Activated CD4-positive, CD25-positive, alpha-beta regulatory T cell (primary cell): ENCODE measurements around the gene NCKAP5.

ENCODE experiments used
- DNase-seq, 4 experiments: peaks; one replicate each; lab custom pipeline; 2025; lab: John Stamatoyannopoulos, UW

The NCKAP5 gene

GRCh38 chr2:132804051-132804450 lies 764.2 kb downstream of the NCKAP5 start:
- no peak for DNase-seq

- no peak for DNase-seq
Measured at GRCh38 chr2:132798341-132798740, 769.9 kb downstream of the NCKAP5 start.

DNA sequence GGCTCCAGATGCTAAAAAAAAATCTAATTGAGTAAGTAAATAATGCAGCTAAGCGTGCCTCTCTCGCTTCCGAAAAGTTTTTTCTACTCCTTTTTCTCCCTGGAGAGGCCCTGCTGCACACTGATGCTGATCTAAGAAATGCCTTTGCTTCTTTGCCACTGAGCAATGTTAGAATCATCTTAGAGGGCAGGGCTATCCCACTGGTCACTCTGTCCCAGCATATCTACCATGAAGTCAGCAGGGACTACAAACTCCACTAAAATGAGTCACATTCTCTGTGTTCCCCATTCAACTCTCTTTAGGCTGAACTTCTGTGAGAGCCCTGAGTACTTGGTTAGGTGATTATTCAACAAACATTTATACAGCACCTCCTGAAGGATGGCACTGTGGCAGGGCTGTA lies 770.7 kb downstream of the NCKAP5 start:
- no peak for DNase-seq

DNA sequence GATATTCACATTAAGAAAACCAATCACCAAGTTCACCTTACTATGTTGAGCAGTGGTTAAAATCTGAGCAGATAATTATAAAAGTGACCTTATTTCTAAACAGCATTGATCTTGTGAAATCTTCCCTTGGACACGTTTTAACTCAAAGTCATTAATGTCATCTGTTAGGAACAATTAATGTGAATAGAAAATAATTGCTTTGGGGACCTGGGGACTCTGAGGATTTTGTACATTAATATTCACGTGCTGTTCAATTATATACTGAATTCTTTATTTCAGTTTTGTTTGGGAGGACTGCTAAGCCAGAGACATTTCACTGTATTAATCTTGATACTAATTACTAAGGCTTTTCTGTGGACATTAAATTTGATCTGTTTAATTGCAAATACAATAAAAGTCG lies 771.2 kb downstream of the NCKAP5 start:
- no peak for DNase-seq

GRCh38 chr2:132795220-132795619 lies 773.0 kb downstream of the NCKAP5 start:
- no peak for DNase-seq

DNA sequence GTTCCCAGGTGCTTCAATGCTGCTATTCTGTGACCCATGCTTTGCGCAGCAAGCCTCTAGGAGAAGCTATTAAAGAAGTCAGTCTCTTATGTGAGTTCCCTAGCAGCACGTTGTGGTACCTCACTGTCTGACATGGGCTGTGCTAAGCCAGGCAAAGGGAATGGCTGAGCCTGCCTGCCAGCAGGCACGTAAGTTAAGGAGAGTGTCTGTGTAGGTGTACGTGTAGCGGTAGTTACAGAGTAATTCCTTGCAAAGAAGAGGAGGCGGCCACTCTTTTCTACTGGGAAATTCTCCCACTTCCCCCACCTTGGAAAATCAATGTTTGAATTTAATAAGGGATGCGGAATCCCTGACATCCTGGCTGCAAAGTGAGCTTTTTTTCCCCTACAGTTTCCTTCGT lies 774.7 kb downstream of the NCKAP5 start:
- no peak for DNase-seq

- DNase-seq: no peak
Measured at GRCh38 chr2:132790207-132790785, 778.0 kb downstream of the NCKAP5 start.

GRCh38 chr2:132789066-132789465 lies 779.2 kb downstream of the NCKAP5 start:
- no peak for DNase-seq

DNA sequence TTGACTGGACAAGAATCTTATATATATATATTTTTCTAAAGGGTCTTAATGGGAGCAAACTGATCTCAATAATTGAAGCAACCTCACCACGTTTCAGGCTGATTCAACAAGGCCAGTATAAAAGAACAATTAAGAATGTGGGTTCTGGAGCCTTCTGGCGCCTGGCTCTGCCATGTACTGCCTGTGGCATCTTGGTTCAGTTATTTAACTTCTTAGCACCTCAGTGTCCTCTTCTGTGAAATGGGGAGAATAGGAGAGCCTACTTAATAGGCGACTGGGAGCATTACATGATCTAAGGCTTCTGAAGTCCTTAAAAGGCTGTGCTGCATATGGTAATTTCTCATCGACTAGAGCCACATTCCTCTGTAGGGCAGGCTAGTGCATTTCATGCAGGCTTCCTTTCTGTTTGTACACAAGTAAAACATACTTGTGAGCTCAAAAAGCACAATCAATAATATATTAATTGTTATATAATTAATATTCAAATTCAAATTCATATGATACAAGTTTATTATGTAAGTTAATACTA lies 779.9 kb downstream of the NCKAP5 start:
- no peak for DNase-seq

- DNase-seq: no peak
Measured at GRCh38 chr2:132783883-132784282, 784.4 kb downstream of the NCKAP5 start.

GRCh38 chr2:132782176-132782783 lies 786.0 kb downstream of the NCKAP5 start:
- DNase-seq: no peak

- no peak for DNase-seq
Measured at GRCh38 chr2:132780651-132781050, 787.6 kb downstream of the NCKAP5 start.

DNA sequence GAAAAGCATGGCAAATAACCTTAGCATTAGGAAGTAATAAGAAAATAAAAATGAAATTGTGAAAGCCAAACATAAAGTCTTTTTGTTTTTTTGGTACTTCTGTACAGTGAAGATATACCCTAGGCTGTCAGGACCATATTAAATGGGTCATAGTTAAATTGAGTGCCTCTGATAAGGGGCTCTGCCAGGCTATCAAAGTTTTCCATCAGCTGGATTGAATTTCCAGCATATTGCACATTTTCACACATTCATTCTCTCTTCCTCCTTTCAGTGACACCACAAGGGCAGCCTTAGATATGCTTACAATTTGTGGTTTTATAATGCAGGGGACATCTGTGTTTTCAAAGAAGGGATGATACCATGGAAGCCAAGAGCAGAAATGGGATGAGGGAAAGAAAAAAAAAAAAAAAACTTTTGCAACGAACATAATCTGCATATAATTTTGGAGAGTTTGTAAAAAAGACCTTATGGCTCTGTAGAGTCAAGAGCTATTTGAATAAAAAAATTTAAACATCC lies 789.0 kb downstream of the NCKAP5 start:
- no peak for DNase-seq

DNA sequence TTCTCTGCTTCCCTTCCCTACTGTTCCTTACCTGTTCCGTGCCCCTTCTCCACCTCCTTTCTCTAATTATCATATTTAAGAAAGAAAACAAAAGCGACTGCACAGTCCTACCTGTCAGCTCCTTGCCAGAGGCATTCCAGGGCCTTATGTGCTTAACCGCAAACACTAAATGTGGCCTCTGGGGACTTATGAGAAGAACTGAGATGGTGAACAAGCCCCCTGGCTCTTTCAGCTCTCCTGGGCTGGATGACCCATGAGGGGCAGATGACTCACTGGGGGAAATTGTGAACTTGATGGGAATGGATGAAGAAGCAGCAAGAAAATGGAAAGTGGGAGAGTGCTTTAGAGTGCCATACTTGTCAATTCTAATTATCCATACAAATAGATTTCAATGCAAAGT lies 792.0 kb downstream of the NCKAP5 start:
- DNase-seq: no peak

DNA sequence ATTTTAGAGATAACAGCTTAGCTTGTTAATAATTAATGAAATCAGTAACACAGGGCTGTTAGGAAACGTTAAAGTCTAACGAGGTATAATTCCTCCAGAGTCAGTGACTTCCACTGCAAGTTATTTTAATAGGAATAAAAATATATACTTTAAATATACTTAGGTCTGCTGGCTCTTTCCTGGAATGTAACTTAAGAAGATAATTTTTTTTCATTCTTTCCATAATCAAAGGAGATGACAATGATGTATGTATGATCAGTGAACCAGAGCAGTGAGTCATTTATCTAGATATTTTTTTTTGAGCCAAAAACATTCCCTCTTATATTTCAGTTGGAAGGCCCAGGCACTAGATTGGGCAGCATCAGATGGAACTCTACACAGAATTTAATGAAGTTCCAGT lies 794.1 kb downstream of the NCKAP5 start:
- DNase-seq: no peak

- no peak for DNase-seq
Measured at GRCh38 chr2:132773331-132773730, 794.9 kb downstream of the NCKAP5 start.

DNA sequence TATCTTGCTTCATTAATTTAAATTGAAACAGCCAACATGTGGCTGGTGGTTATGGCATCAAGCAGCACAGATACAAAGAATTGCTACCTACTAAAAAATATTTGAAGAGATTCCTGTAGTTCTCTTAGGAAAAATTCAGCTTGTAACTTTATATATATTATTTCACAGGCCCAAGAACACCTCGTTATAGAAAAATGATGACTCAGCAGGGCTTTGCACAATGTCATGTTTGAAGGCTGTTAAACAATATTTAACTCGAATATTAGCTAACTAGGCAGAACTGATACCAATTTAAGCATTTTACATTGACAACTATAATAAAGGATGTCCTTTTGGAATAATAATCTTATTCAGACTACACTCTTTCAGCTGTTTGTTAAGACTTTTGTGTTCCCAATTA lies 795.9 kb downstream of the NCKAP5 start:
- no peak for DNase-seq

GRCh38 chr2:132766573-132766972 lies 801.7 kb downstream of the NCKAP5 start:
- no peak for DNase-seq

- DNase-seq: no peak
Measured at GRCh38 chr2:132761437-132761836, 806.8 kb downstream of the NCKAP5 start.

GRCh38 chr2:132760971-132761370 lies 807.3 kb downstream of the NCKAP5 start:
- DNase-seq: no peak

DNA sequence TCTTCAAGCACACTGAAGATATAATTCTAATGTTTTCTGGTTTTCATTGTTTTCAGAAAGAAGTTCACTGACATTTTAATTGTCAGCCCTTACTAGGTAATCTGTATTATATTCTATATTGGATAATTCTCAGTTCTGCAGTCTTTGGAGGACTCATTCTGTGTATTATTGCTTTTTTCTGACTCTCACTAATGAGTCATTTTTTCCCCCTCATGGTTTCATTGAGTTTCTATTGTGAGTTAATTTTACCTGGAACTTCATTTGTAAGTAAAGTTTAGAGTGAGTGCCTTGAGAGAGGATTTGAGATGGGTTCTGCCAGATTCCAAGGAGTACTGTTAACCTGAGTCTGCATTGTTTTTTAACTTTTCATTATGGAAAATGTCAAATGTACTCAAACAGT lies 807.9 kb downstream of the NCKAP5 start:
- DNase-seq: no peak

DNA sequence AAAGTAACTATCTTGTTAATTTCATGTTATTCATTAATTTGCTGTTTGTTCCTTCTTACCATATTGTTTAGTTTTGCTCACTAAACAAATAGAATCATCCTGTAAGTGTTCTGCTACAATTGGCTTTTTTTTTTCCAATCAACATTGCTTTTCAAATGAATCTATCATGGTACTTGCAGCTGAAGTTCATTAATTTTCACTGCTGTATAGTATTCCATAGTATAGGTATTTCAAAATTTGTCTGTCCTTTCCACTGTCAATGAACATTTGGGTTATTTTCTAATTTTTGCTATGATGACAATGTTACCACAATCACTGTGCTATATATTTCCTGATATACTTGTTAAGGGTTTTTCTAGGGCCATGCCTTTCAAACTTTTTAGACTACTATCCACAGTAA lies 809.3 kb downstream of the NCKAP5 start:
- no peak for DNase-seq

DNA sequence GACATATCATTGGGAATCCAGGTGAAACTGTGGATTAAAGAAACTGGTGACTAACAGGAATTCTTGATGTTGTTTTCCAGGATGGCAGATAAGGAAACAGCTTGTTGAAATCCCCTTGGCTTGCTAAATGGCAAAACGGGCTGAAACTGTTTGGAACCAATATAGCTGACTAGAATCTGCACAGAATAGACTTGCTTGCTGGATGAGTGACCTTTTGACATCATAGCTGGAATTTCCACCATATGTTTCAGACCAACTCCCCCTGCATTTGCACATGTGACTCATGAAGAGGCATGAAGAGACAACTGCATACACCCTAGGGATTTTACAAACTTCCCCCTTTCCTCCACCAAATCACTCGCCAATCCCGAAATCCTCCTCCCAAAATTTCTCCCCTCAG lies 810.6 kb downstream of the NCKAP5 start:
- DNase-seq: no peak
